ENCODE results near the gene CLCA2. TPM values are rescaled to one million over a fixed set of nuclear protein-coding genes. Genes with fewer than 3 reads are reported as not detected.

CLCA2 gene
- polyA plus RNA-seq (2013, experiment 1 of 4) = not detected
- polyA plus RNA-seq (2013, experiment 2 of 4) = not detected
- not detected for polyA plus RNA-seq (2013, experiment 3 of 4)
- not detected for polyA plus RNA-seq (2013, experiment 4 of 4)

GRCh38 chr1:86423873-86424272 lies at the start of gene CLCA2:
Gene CLCA2, plus strand, starts transcription at chr1:86424171. Its CDS starts 77 bp downstream, at chr1:86424248.
- no peaks in the 10 kb centered on the region for H3K4me1 ChIP-seq (ENCODE audit: control insufficient read depth, insufficient read depth, low read length)
- H3K27me3 ChIP-seq (ENCODE audit: control insufficient read depth, insufficient read depth, low read length, poor library complexity, severe bottlenecking) = no peaks in the 10 kb centered on the region
- no peaks in the 10 kb centered on the region for H3K36me3 ChIP-seq (ENCODE audit: control insufficient read depth, insufficient read depth, low read length)
- H3K4me3 ChIP-seq (ENCODE audit: insufficient read depth, low read depth, low read length) = no peak within 1 kb of the TSS
- no peak within 1 kb of the TSS for H3K27ac ChIP-seq (ENCODE audit: insufficient read depth, low read depth, low read length, poor library complexity, severe bottlenecking)
- no peaks in the 10 kb centered on the region for H3K9me3 ChIP-seq (ENCODE audit: control insufficient read depth, low read length)

GRCh38 chr1:86375688-86376087 lies 48.3 kb upstream of the CLCA2 start:
- H3K4me1 ChIP-seq (ENCODE audit: control insufficient read depth, insufficient read depth, low read length) = no peaks in the 10 kb centered on the region
- peaks cover 30% of the 10 kb centered on the region for H3K36me3 ChIP-seq (ENCODE audit: control insufficient read depth, insufficient read depth, low read length)
- H3K4me3 ChIP-seq (ENCODE audit: insufficient read depth, low read depth, low read length) = no peak overlapping the region
- no peak overlapping the region for H3K27ac ChIP-seq (ENCODE audit: insufficient read depth, low read depth, low read length, poor library complexity, severe bottlenecking)
- peaks cover 5% of the 10 kb centered on the region for H3K9me3 ChIP-seq (ENCODE audit: control insufficient read depth, low read length)
- H3K27me3 ChIP-seq (ENCODE audit: control insufficient read depth, insufficient read depth, low read length, poor library complexity, severe bottlenecking) = no peaks in the 10 kb centered on the region
- WGBS, 2 experiments = no CpG with 5 or more reads among the region's 1 CpG

- Histone ChIP-seq H3K4me3 (ENCODE audit: insufficient read depth, low read depth, low read length) (no peak overlapping the region), H3K36me3 (ENCODE audit: control insufficient read depth, insufficient read depth, low read length) (peaks cover 30% of the 10 kb centered on the region), H3K27me3 (ENCODE audit: control insufficient read depth, insufficient read depth, low read length, poor library complexity, severe bottlenecking) (no peaks in the 10 kb centered on the region), H3K9me3 (ENCODE audit: control insufficient read depth, low read length) (peaks cover 5% of the 10 kb centered on the region), H3K27ac (ENCODE audit: insufficient read depth, low read depth, low read length, poor library complexity, severe bottlenecking) (no peak overlapping the region), H3K4me1 (ENCODE audit: control insufficient read depth, insufficient read depth, low read length) (no peaks in the 10 kb centered on the region)
- WGBS, 2 experiments = 87 to 91% methylated on average over 1 of the region's 1 CpG
Observed at GRCh38 chr1:86377341-86377740, 46.6 kb upstream of the CLCA2 start.

- WGBS, 2 experiments = 90 to 100% methylated on average over 1 of the region's 1 CpG
- H3K27ac ChIP-seq (ENCODE audit: insufficient read depth, low read depth, low read length, poor library complexity, severe bottlenecking) = no peak overlapping the region
- peaks cover 30% of the 10 kb centered on the region for H3K36me3 ChIP-seq (ENCODE audit: control insufficient read depth, insufficient read depth, low read length)
- H3K9me3 ChIP-seq (ENCODE audit: control insufficient read depth, low read length) = peaks cover 5% of the 10 kb centered on the region
- H3K27me3 ChIP-seq (ENCODE audit: control insufficient read depth, insufficient read depth, low read length, poor library complexity, severe bottlenecking) = no peaks in the 10 kb centered on the region
- no peaks in the 10 kb centered on the region for H3K4me1 ChIP-seq (ENCODE audit: control insufficient read depth, insufficient read depth, low read length)
- H3K4me3 ChIP-seq (ENCODE audit: insufficient read depth, low read depth, low read length) = no peak overlapping the region
Observed at GRCh38 chr1:86378813-86379212, 45.2 kb upstream of the CLCA2 start.

- Histone ChIP-seq H3K4me3 (ENCODE audit: insufficient read depth, low read depth, low read length) (no peak overlapping the region), H3K27ac (ENCODE audit: insufficient read depth, low read depth, low read length, poor library complexity, severe bottlenecking) (no peak overlapping the region), H3K27me3 (ENCODE audit: control insufficient read depth, insufficient read depth, low read length, poor library complexity, severe bottlenecking) (no peaks in the 10 kb centered on the region), H3K36me3 (ENCODE audit: control insufficient read depth, insufficient read depth, low read length) (peaks cover 25% of the 10 kb centered on the region), H3K4me1 (ENCODE audit: control insufficient read depth, insufficient read depth, low read length) (no peaks in the 10 kb centered on the region), H3K9me3 (ENCODE audit: control insufficient read depth, low read length) (peaks cover 5% of the 10 kb centered on the region)
- WGBS, 2 experiments = 21% methylated on average over 2 to 4 of the region's 4 CpGs
Observed at GRCh38 chr1:86380257-86380861, 43.6 kb upstream of the CLCA2 start.

- H3K27me3 ChIP-seq (ENCODE audit: control insufficient read depth, insufficient read depth, low read length, poor library complexity, severe bottlenecking) = no peaks in the 10 kb centered on the region
- H3K4me1 ChIP-seq (ENCODE audit: control insufficient read depth, insufficient read depth, low read length) = no peaks in the 10 kb centered on the region
- no peak overlapping the region for H3K4me3 ChIP-seq (ENCODE audit: insufficient read depth, low read depth, low read length)
- peaks cover 21% of the 10 kb centered on the region for H3K36me3 ChIP-seq (ENCODE audit: control insufficient read depth, insufficient read depth, low read length)
- 88 to 94% methylated on average over 2 to 3 of the region's 4 CpGs for WGBS, 2 experiments
- peaks cover 5% of the 10 kb centered on the region for H3K9me3 ChIP-seq (ENCODE audit: control insufficient read depth, low read length)
- H3K27ac ChIP-seq (ENCODE audit: insufficient read depth, low read depth, low read length, poor library complexity, severe bottlenecking) = no peak overlapping the region
Observed at GRCh38 chr1:86381223-86381622, 42.7 kb upstream of the CLCA2 start.

- H3K9me3 ChIP-seq (ENCODE audit: control insufficient read depth, low read length) = no peaks in the 10 kb centered on the region
- WGBS, 2 experiments = no CpG with 5 or more reads among the region's 1 CpG
- no peaks in the 10 kb centered on the region for H3K27me3 ChIP-seq (ENCODE audit: control insufficient read depth, insufficient read depth, low read length, poor library complexity, severe bottlenecking)
- H3K4me3 ChIP-seq (ENCODE audit: insufficient read depth, low read depth, low read length) = no peak overlapping the region
- no peaks in the 10 kb centered on the region for H3K4me1 ChIP-seq (ENCODE audit: control insufficient read depth, insufficient read depth, low read length)
- no peak overlapping the region for H3K27ac ChIP-seq (ENCODE audit: insufficient read depth, low read depth, low read length, poor library complexity, severe bottlenecking)
- peaks cover 9% of the 10 kb centered on the region for H3K36me3 ChIP-seq (ENCODE audit: control insufficient read depth, insufficient read depth, low read length)
Observed at GRCh38 chr1:86382878-86383277, 41.1 kb upstream of the CLCA2 start.

- Histone ChIP-seq H3K9me3 (ENCODE audit: control insufficient read depth, low read length) (no peaks in the 10 kb centered on the region), H3K4me1 (ENCODE audit: control insufficient read depth, insufficient read depth, low read length) (no peaks in the 10 kb centered on the region), H3K4me3 (ENCODE audit: insufficient read depth, low read depth, low read length) (no peak overlapping the region), H3K27ac (ENCODE audit: insufficient read depth, low read depth, low read length, poor library complexity, severe bottlenecking) (no peak overlapping the region), H3K36me3 (ENCODE audit: control insufficient read depth, insufficient read depth, low read length) (no peaks in the 10 kb centered on the region), H3K27me3 (ENCODE audit: control insufficient read depth, insufficient read depth, low read length, poor library complexity, severe bottlenecking) (no peaks in the 10 kb centered on the region)
- 75 to 100% methylated on average over 1 to 3 of the region's 3 CpGs for WGBS, 2 experiments
Observed at GRCh38 chr1:86387916-86388627, 35.9 kb upstream of the CLCA2 start.

GRCh38 chr1:86388777-86389176 lies 35.2 kb upstream of the CLCA2 start:
- H3K4me1 ChIP-seq (ENCODE audit: control insufficient read depth, insufficient read depth, low read length) = no peaks in the 10 kb centered on the region
- no peak overlapping the region for H3K4me3 ChIP-seq (ENCODE audit: insufficient read depth, low read depth, low read length)
- H3K36me3 ChIP-seq (ENCODE audit: control insufficient read depth, insufficient read depth, low read length) = no peaks in the 10 kb centered on the region
- H3K9me3 ChIP-seq (ENCODE audit: control insufficient read depth, low read length) = no peaks in the 10 kb centered on the region
- no peak overlapping the region for H3K27ac ChIP-seq (ENCODE audit: insufficient read depth, low read depth, low read length, poor library complexity, severe bottlenecking)
- H3K27me3 ChIP-seq (ENCODE audit: control insufficient read depth, insufficient read depth, low read length, poor library complexity, severe bottlenecking) = no peaks in the 10 kb centered on the region

- no peaks in the 10 kb centered on the region for H3K4me1 ChIP-seq (ENCODE audit: control insufficient read depth, insufficient read depth, low read length)
- H3K36me3 ChIP-seq (ENCODE audit: control insufficient read depth, insufficient read depth, low read length) = no peaks in the 10 kb centered on the region
- no peak overlapping the region for H3K27ac ChIP-seq (ENCODE audit: insufficient read depth, low read depth, low read length, poor library complexity, severe bottlenecking)
- no peaks in the 10 kb centered on the region for H3K9me3 ChIP-seq (ENCODE audit: control insufficient read depth, low read length)
- H3K27me3 ChIP-seq (ENCODE audit: control insufficient read depth, insufficient read depth, low read length, poor library complexity, severe bottlenecking) = no peaks in the 10 kb centered on the region
- no peak overlapping the region for H3K4me3 ChIP-seq (ENCODE audit: insufficient read depth, low read depth, low read length)
Observed at GRCh38 chr1:86389307-86389706, 34.7 kb upstream of the CLCA2 start.

All from ectodermal cell (in vitro differentiated cells).